ENCODE measurements around the gene HMGB2.

The HMGB2 gene

GRCh38 chr4:173334085-173334890 is at the start of gene HMGB2:
Gene HMGB2, minus strand, starts transcription at chr4:173334358. Its CDS starts 709 bp downstream, at chr4:173333649.
- peak; percentile 98 to 99 for DNase-seq

DNA sequence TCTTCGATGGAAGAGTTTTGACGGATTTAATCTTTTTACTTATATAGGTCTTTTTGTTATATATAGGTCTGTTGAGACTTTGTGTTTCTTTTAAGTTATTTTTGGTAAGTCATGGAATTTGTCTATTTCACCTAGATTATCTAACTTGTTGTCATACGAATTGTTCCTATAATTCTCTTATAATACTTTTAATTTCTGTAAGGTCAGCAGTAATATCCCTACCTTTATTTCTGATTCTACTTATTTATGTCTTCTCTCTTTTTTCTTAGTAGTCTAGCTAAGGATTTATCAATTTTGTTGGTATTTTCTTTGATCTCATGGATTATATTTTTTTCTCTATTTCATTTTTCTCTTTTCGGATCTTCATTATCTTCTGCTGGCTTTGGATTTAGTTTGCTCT is 48.2 kb upstream of the HMGB2 start:
- DNase-seq, result no peak

DNA sequence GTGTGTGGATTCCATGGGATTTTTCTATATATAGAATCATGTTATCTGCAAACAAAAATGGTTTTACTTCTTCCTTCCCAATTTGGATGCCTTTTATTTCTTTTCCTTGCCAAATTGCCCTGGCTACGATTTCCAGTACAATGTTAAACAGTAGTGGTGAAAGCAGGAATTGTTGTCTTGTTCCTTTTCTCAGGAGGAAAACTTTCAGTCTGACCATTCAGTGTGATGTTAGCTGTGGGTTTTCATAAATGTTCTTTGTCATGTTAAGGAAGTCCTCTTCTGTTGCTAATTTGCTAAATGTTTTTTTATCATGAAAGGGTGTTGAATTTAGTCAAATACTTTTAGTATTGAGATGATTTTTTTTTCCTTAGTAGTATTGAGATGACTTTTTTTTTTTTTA is 47.5 kb upstream of the HMGB2 start:
- DNase-seq, result no peak

- DNase-seq, result no peak
These were observed 46.8 kb upstream of the HMGB2 start for GRCh38 chr4:173380987-173381386.

- DNase-seq, result no peak
These were observed 45.8 kb upstream of the HMGB2 start for GRCh38 chr4:173379929-173380328.

DNA sequence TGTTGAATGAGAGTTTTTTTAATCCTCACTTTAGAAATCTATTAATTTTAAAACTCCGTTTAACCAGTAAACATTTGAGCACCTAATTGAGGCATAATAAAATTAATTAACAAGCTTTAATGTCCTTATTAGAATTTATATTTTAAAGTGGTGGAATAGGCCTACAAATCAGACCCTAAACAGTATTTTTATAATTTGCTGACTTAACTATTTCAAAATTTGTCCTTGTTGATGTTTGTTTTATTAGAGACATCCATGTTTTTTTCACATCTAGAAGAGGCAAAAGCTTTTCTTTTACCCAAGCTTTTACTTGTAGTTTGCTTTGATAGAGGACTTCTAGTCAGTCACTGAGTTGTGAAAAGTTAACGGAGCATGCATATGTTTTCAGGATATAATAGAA is 40.4 kb upstream of the HMGB2 start:
- no peak for DNase-seq

GRCh38 chr4:173371292-173372192 is 37.4 kb upstream of the HMGB2 start:
- DNase-seq, result peak in 1 of 2 experiments; percentile 36

DNA sequence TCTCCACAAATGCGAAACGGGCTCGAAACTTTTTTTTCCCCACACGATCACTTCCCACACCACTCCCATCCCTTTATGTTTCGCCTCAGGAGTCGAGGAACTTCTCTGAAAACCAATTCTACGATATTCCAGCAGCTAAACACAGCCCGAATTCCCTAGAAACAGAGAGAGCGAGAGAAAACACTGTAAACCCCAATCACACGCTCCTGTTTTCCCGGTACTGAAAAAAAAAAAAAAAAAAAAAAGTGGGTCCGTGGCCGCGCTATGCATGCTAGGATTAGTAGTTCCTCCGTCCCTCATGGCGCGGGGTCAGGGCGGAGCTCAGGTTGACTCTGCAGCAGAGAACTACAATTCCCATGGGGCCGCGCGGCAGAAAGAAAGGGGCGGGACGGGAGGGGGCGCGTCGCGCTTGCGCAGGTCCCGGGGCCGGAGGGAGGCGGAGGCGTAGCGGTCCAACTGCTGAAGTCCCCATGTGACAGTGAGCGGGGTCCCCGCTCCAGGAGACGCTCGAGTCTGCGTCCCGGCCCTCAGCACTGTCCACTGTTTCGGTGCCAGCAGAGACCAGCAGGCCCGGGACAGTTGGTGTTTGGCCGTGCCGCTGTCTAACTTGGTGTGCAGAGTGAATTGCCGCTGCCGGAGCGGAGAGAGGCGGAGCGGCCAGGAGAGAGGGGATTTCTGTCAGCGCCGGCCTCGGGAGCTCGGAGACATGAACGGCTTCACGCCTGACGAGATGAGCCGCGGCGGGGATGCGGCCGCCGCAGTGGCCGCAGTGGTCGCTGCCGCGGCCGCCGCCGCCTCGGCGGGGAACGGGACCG is 36.5 kb upstream of the HMGB2 start, which contains the start of gene SAP30:
Gene SAP30 (plus strand): TSS at position 478 of the 815 bp plus-strand sequence. CDS start 229 bp downstream, at position 707.
- peak; percentile 95 to 96 for DNase-seq

DNA sequence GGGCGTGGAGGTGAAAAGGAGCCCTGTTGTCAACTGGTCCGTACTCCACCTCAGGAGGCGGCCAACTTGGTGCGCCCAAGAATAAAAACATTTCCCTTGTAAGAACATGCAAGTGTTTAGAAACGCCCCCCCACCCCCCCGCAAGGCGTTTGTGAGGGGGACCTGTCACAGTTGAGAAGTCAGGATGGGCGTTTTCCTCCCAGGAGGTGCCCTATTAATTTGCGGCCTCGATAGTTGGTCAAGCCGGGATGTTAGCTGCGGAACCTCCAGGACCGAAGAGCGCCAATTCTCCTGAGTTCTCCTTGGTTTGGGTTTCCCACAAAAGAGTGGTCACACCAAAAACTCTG is 35.9 kb upstream of the HMGB2 start:
- DNase-seq, result no peak

- no peak for DNase-seq
These were observed 33.8 kb upstream of the HMGB2 start for GRCh38 chr4:173367946-173368345.

GRCh38 chr4:173367285-173367684 is 33.1 kb upstream of the HMGB2 start:
- no peak for DNase-seq

- DNase-seq, result no peak
These were observed 31.3 kb upstream of the HMGB2 start for GRCh38 chr4:173365359-173365996.

DNA sequence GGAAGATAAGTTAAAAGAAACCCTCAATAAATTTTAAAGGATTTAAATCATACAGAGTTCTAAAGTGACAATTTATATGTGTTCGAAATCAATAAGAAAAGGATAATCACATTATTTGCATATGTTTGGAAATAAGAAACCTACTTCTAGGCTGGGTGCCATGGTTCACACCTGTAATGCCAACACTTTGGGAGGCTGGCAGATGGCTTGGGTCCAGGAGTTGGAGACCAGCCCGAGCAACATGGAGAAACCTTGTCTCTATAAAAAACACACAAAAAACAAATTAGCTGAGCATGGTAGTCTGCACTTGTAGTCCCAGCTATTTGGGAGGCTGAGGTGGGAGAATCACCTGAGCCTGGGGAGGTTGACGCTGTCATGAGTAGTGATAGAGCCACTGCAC is 28.5 kb upstream of the HMGB2 start:
- no peak for DNase-seq

DNA sequence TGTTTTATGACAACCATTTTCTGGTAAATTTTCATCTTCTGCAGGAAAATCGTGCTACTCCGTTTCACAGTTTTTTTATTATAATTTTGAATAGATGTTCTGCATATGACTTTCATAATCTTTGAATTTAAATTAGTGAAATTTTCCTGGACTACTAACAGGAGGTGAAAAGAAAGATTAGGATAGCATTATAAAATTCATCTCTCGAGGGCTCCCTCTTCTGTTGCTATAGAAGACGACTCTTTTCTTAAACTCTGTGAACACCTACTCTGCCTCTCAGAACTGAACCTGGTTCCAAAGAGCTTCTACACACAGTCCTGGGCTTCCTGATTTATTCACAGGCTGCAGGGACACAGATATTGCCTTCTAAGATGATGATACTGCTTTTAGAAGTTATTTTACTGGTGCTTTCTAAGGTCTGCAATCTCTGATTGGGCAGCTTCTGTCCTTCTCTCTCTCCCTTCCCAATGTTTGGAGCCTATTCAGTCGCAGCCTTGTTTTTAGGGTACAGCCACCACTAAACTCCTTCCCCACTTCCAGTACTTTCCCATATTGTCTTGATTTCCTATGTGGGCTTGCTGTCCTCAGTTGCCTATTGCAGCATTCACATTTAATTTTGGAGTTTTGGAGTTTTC is 26.5 kb upstream of the HMGB2 start:
- DNase-seq, result no peak

GRCh38 chr4:173357939-173358338 is 23.8 kb upstream of the HMGB2 start:
- no peak for DNase-seq

GRCh38 chr4:173347467-173347866 is 13.3 kb upstream of the HMGB2 start:
- DNase-seq, result no peak

DNA sequence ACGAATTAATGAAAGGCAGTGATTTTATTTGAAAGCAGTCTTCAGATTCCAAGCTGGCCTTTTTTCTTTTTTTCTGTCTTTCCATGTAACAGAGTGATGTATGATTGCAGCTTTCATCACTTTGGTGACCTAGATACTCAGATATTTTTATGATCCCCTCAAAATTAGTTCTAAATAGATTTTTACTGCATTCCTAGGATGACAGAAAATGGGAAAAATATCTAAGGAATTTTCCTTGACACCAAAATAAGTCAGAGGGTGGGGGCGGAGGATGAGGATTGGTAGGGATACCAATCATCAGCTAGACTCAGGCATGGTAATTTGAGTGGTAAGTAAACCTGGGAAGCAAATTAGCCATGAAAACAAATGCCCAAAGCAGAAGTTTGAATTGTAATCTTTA is 11.9 kb upstream of the HMGB2 start:
- no peak for DNase-seq

- no peak for DNase-seq
These were observed 11.5 kb upstream of the HMGB2 start for GRCh38 chr4:173345648-173346047.

GRCh38 chr4:173343832-173344397 is 9.8 kb upstream of the HMGB2 start:
- no peak for DNase-seq

DNA sequence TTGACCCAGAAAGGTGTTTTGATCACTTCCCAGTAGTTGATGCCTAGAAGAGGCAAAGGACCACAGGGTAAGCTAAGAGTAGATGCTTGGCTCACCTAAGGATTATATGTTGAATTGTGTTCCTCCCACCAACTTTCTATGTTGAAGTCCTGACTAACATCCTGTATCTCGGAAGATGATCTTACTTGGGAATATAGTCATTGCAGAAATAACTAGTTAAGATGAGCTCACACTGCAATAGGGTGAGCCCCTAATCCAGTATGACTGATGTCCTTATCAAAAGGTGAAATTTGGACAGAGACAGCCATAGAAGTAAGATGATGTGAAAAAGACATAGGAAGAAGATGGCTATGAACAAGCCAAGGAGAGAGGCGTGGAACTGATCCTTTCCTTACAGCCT is 3.3 kb upstream of the HMGB2 start:
- DNase-seq, result no peak

DNA sequence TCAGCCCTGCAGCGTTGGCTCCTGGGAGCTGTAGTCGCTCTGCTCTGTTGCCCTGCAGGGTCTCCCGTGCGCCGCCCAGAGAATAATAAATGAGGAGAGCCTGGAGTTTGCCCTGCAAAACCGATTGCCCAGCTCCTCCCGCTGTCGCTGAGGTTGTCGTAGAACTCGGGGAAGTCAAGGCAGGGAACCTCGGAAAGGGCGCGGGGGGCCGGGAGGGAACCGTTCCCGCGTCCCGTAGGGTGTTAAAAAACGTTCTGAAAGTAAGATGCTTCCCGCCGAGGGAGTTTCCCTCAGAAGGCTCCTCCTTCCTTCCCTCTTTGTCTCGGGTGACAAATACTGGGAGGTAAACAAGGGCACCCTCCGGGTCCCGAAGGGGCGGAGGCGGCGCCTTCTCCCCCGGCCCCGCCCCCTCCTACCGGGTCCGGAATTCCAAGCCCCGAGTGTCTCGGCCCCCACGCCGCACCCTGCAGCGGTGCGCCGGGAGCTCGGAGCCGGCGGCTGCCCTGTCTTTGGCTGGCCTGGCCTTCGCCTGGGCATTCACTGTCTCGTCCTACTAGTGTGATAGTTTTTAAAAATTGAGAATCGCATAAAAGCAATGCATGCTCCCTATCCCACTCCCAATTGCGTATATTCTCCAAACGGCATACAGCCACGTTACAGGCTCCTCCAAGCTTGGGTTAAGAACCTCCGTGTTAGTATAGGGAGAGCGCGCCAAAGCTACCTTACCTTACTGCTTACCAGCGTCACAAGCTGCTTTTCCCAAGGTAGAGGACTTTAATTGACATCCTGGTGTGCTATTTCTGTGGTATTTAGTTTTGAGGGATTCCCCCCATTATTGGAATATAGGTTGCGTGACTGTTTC is 964 bp upstream of the HMGB2 start:
- peak; percentile 81 to 86 for DNase-seq

All from NCI-H1930 (cell line).